AG09309 (cell line): ENCODE data around the gene MICAL3.
"Not testable (repeated sequence)": the region's sequence is repeated elsewhere in the genome, so short reads cannot be mapped to it uniquely, and the experiment has no call there.

Experiments
- DNase-seq: peaks from one replicate; pipeline ENCODE4 v3.0.0-alpha.2; 2010; ENCODE audit warnings: low read depth
- H3K4me3 ChIP-seq: 2 replicates; pipeline ENCODE4 v1.5.1; 2011; ENCODE audit warnings: mild to moderate bottlenecking, low read depth, low read length, moderate library complexity; ENCODE audit not compliant: control insufficient read depth
- TF ChIP-seq, protein P1 (sequence below): IDR thresholded peaks from 2 replicates; pipeline ENCODE4 v1.5.1; 2011; ENCODE audit warnings: mild to moderate bottlenecking, low read depth, low read length, inconsistent platforms; ENCODE audit not compliant: insufficient read depth, control insufficient read depth; ENCODE audit errors: missing control alignments

The MICAL3 gene

DNA sequence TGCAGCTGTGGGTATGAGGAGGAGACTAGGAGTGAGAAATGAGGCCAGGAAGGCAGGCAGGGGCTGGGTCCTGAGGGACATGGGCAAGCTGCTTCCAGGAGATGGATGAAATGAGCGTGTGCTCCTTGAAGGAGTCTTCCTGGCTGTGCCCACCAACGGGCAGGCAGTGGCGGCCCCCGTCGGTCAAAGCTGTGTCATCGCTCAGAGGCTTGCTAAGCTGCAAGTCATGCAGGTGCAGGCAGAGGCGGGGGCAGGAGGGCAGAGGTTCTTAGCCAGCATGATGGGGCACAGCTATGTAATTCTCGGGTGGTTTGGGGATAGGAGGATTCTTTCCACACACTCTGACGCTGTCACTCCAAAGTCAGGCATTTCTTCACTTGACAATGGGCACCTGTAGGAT, 40.9 kb upstream of the MICAL3 start:
- TF ChIP-seq, protein P1, sequence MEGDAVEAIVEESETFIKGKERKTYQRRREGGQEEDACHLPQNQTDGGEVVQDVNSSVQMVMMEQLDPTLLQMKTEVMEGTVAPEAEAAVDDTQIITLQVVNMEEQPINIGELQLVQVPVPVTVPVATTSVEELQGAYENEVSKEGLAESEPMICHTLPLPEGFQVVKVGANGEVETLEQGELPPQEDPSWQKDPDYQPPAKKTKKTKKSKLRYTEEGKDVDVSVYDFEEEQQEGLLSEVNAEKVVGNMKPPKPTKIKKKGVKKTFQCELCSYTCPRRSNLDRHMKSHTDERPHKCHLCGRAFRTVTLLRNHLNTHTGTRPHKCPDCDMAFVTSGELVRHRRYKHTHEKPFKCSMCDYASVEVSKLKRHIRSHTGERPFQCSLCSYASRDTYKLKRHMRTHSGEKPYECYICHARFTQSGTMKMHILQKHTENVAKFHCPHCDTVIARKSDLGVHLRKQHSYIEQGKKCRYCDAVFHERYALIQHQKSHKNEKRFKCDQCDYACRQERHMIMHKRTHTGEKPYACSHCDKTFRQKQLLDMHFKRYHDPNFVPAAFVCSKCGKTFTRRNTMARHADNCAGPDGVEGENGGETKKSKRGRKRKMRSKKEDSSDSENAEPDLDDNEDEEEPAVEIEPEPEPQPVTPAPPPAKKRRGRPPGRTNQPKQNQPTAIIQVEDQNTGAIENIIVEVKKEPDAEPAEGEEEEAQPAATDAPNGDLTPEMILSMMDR, result no peak
- no peak for DNase-seq
- no peak overlapping the region for H3K4me3 ChIP-seq

DNA sequence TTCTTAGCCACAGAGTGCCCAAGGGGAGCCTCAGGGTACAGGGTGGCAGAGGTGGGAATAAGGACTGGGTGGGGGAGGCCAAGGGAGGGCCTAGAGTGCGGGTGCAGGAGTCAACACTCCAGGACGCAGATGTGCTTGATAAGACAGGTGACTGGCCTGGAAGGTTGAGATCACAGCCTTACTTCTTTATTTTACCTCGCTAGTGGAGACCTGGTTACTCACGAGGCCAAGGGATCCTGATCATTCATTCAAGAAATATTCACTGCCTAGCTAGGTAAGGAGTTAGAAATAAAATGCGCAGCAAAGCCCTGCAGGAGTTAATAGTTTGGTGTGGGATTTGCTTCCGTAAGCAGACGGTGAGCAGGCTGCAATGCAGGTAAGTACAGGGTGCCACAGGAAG, 40.3 kb upstream of the MICAL3 start:
- H3K4me3 ChIP-seq, result no peak overlapping the region
- DNase-seq, result no peak
- TF ChIP-seq, protein P1, result no peak

DNA sequence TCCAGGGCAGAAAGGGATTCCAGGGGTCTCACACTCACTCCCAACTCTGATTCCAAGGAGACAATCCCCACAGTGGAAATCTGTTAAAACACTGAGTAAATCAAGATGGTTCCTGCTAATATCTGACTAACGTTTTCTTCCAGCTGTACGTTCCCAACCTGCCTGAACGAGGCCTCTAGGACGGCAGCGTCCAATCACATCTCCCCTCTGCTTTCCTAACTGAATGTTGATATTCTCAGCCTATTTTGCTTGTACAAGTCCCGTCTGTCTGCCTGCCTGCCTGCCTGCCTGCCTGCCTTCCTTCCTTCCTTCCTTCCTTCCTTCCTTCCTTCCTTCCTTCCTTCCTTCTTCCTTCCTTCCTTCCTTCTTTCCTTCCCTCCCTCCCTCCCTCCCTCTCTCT, 39.4 kb upstream of the MICAL3 start:
- H3K4me3 ChIP-seq, DNase-seq: not testable (repeated sequence)

DNA sequence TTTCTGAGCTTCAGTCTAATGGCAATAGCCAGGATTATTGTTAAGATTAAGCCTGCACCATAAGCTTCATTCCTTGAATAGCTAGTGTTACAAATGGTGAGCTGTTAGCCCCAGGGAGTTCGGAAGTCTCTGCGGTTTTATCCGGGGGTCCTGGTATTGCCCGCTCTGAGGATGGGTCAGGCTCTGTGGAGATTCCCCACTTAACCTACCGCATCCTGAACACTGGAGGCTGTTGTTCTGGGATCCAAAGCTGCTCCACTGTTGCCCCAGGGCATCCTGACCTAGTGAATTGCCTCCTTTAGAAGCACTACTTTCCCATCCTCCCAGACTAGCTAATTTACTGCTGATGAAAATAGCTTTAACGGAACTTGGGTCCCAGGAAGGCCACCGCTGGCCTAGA, 38.9 kb upstream of the MICAL3 start:
- TF ChIP-seq, protein P1, result no peak
- no peak for DNase-seq
- H3K4me3 ChIP-seq, result no peak overlapping the region

DNA sequence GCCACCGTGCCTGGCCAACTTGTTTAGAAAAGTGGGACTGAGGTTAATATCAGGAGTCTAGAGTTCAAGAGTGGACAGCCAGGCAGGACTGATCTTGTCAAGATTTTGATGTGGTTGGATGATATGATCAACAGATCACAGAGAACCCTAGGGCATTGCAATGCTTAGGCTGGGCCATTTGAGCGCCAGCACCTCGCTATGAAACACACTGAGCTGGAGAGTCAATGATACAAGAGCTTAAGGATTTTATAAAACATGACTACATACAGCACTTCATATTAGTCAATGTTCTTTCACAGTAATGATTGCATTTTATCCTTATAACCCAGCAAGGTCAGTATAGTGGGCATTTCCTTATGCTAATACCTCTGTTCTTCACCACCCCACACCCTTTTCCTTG, 38.1 kb upstream of the MICAL3 start:
- H3K4me3 ChIP-seq, result no peak overlapping the region

DNA sequence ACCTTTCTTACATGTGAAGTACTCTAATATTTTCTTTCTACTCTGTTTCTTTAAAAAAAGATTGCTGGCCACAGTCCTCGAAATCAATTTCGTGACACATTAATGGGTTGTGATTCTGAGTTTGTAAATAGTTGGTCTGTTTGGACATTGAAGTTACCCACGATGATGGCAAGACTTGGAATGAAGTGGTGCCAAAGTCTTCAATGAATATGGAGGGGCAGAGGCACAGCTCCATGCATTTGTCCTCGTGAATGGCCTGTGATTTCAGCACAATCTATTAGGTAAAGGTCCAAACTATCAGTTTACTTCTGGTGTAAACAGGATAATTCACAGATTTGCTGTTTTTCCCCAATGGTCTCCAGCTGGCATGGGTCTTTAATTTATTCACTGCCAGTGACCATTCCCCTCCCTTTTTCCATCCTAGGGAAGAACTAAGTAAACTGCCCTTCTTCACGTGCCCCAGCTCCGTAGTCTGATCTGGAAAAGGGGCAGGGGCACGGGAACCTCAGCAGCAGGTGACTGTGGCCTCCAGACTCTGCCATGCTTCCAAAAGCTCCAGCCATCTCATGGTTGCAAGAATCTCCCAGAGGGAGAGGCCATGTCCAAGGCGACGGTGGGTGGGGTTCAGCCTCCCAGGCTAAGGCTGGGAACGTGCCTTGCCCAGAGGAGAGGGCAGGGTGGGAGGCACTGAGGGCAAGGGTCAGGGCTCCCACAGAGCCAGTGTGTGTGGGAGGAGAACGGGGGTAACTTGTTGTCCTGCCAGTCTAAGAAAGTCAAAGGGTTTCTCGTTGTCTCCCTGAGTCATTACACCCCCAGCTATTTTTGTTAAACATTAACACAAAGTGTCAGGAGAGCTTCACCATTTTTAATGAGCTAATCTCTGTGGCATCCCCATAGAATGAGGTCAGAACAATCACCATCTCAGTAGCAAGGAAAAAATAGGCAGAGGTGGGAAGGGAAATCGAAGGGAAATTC, 36.6 kb upstream of the MICAL3 start:
- DNase-seq, result no peak
- H3K4me3 ChIP-seq, result no peak overlapping the region
- TF ChIP-seq, protein P1, result no peak

More for the DNA sequence above, 38.1 kb upstream of the MICAL3 start:
- DNase-seq, result no peak
- TF ChIP-seq, protein P1, result no peak

DNA sequence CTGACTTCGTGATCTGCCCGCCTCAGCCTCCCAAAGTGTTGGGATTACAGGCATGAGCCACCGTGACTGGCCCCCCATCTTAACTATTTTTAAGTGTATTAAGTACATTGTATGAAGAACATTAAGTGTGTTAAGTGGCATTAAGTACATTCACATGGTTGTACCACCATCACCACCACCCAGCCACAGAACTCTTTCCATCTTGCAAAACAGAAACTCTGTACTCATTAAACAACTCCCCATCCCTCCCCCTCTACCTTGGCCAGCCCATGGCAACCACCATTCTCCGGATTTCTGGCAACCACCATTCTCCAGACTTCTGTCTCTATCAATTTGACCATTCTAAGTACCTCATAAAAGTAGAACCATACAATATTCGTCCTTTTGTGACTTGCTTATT, 35.6 kb upstream of the MICAL3 start:
- H3K4me3 ChIP-seq, result no peak overlapping the region

More for the DNA sequence above, 35.6 kb upstream of the MICAL3 start:
- TF ChIP-seq, protein P1, result no peak
- no peak for DNase-seq
